Hepatocyte (in vitro differentiated cells): ENCODE data around the gene CLIC4.

Experiments used
- EZH2 ChIP-seq: fragments of 200-600 bp; sonication (generic); IDR thresholded peaks from 2 replicates; pipeline ENCODE4 v1.6.1; 2016; ENCODE audit warnings: antibody characterized with exemption, mild to moderate bottlenecking, borderline replicate concordance
- EZH2phosphoT487 ChIP-seq: fragments of 200-600 bp; sonication (generic); IDR thresholded peaks from one replicate; pipeline ENCODE4 v1.6.1; 2018; ENCODE audit warnings: antibody characterized with exemption, mild to moderate bottlenecking, low read depth, moderate library complexity; ENCODE audit not compliant: unreplicated experiment, severe bottlenecking
- TF ChIP-seq, protein P1 (sequence below): fragments of 200-600 bp; sonication (generic); IDR thresholded peaks from 2 replicates; pipeline ENCODE4 v1.5.1; 2016; ENCODE audit warnings: antibody characterized with exemption, mild to moderate bottlenecking; ENCODE audit not compliant: poor library complexity

GRCh38 chr1:24744911-24745710, at the start of gene CLIC4:
- TF ChIP-seq, protein P1, sequence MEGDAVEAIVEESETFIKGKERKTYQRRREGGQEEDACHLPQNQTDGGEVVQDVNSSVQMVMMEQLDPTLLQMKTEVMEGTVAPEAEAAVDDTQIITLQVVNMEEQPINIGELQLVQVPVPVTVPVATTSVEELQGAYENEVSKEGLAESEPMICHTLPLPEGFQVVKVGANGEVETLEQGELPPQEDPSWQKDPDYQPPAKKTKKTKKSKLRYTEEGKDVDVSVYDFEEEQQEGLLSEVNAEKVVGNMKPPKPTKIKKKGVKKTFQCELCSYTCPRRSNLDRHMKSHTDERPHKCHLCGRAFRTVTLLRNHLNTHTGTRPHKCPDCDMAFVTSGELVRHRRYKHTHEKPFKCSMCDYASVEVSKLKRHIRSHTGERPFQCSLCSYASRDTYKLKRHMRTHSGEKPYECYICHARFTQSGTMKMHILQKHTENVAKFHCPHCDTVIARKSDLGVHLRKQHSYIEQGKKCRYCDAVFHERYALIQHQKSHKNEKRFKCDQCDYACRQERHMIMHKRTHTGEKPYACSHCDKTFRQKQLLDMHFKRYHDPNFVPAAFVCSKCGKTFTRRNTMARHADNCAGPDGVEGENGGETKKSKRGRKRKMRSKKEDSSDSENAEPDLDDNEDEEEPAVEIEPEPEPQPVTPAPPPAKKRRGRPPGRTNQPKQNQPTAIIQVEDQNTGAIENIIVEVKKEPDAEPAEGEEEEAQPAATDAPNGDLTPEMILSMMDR, result peak; percentile 28
- TF ChIP-seq EZH2, result no peak
- TF ChIP-seq EZH2phosphoT487, result no peak
